Gastroesophageal sphincter (tissue), 4 donors: ENCODE data around the gene DHRSX. TPM values are rescaled to one million over a fixed set of nuclear protein-coding genes. Genes with fewer than 3 reads are reported as not detected.

Experiments used
- ATAC-seq: fragments of 150-250 bp; one replicate; pipeline ENCODE4 v1.9.1; 2016; ENCODE audit warnings: mild to moderate bottlenecking, moderate library complexity
- H3K27ac ChIP-seq, 4 donors: fragments of 200-600 bp; sonication (generic) in 3 of 4; 1 replicate in 3 of 4; 2 replicates in 1 of 4; pipeline ENCODE4 v1.5.1; 2016 to 2019
- H3K27me3 ChIP-seq: fragments of 200-600 bp; sonication (generic); one replicate; pipeline ENCODE4 v1.5.1; 2019
- H3K36me3 ChIP-seq, 2 donors: fragments of 200-600 bp; sonication (generic); one replicate each; pipeline ENCODE4 v1.5.1; 2019; ENCODE audit warnings: control low read depth in 1 of 2
- H3K4me1 ChIP-seq, 3 donors: fragments of 200-600 bp; sonication (generic); 1 replicate in 2 of 3; 2 replicates in 1 of 3; pipeline ENCODE4 v1.5.1; 2016 to 2019; ENCODE audit warnings: control low read depth in 2 of 3
- H3K4me3 ChIP-seq, 2 donors: fragments of 200-600 bp; sonication (generic); one replicate each; pipeline ENCODE4 v1.5.1; 2019; ENCODE audit warnings: mild to moderate bottlenecking in 1 of 2, moderate library complexity in 1 of 2
- H3K9me3 ChIP-seq, 3 donors: fragments of 200-600 bp; sonication (generic); one replicate each; pipeline ENCODE4 v1.5.1; 2017 to 2019; ENCODE audit warnings: control low read depth in 2 of 3
- CTCF ChIP-seq, 4 experiments: fragments of 200-600 bp in 2 of 4; fragments of 450-650 bp in 2 of 4; sonication (generic) in 1 of 4; IDR thresholded peaks; one replicate each; pipeline ENCODE4 v1.5.1; 2017 to 2019; ENCODE audit warnings: antibody characterized with exemption in 4 of 4, mild to moderate bottlenecking in 2 of 4, moderate library complexity in 2 of 4
- EP300 ChIP-seq: sonication (generic); formaldehyde crosslinking; IDR thresholded peaks from one replicate; pipeline ENCODE4 v1.6.1; 2017; ENCODE audit warnings: antibody characterized with exemption, mild to moderate bottlenecking
- POLR2A ChIP-seq, 2 donors: fragments of 450-650 bp; IDR thresholded peaks; one replicate each; pipeline ENCODE4 v1.6.1; 2017; ENCODE audit warnings: antibody characterized with exemption in 2 of 2, mild to moderate bottlenecking in 2 of 2, moderate library complexity in 1 of 2
- POLR2AphosphoS5 ChIP-seq: sonication (generic); formaldehyde crosslinking; IDR thresholded peaks from one replicate; pipeline ENCODE4 v1.6.1; 2017; ENCODE audit warnings: antibody characterized with exemption
- WGBS, 2 donors: methylation state at CpG; one replicate each; pipeline ENCODE4 v1.1.5; 2018; ENCODE audit warnings: low coverage in 1 of 2; 5-methylcytosine and 5-hydroxymethylcytosine counted together
- total RNA-seq, 4 donors: library from RNA; depleted of rRNA; stranded (reverse); fragments of >200 nt; gene quantifications; one replicate each; pipeline ENCODE4 v1.1.0, GENCODE V29; 2016

Gene DHRSX
- total RNA-seq, 4 donors from 2014 or later, result 16.8 to 26.3 (median 21.1) TPM

GRCh38 chrX:2432298-2432863 lies 68.4 kb downstream of the DHRSX start:
- Histone ChIP-seq H3K9me3 (no peaks in the 10 kb centered on the region), H3K27ac (no peak overlapping the region), H3K4me1 (no peaks in the 10 kb centered on the region), H3K27me3 (no peaks in the 10 kb centered on the region), H3K4me3 (no peak overlapping the region), H3K36me3 (peaks cover 0 to 21% of the 10 kb centered on the region in 2 donors)
- no peak for ATAC-seq
- no peak for TF ChIP-seq EP300
- TF ChIP-seq POLR2AphosphoS5, result no peak
- no peak for TF ChIP-seq CTCF (IDR thresholded peaks at IDR 0.05)
- no peak for TF ChIP-seq POLR2A (IDR thresholded peaks at IDR 0.05)
- 84 to 89% methylated on average over 5 to 11 of the region's 11 CpGs for WGBS, 2 donors

- Histone ChIP-seq H3K4me3 (no peak overlapping the region), H3K36me3 (peaks cover 0 to 27% of the 10 kb centered on the region in 2 donors), H3K4me1 (no peaks in the 10 kb centered on the region), H3K9me3 (no peaks in the 10 kb centered on the region), H3K27me3 (no peaks in the 10 kb centered on the region), H3K27ac (no peak overlapping the region)
- no peak for ATAC-seq
- WGBS, 2 donors, result 90 to 95% methylated on average over 4 to 10 of the region's 13 CpGs
- TF ChIP-seq POLR2A (IDR thresholded peaks at IDR 0.05) (no peak), POLR2AphosphoS5 (no peak), EP300 (no peak), CTCF (IDR thresholded peaks at IDR 0.05) (no peak)
These were observed 70.4 kb downstream of the DHRSX start for GRCh38 chrX:2430265-2430825.

- Histone ChIP-seq H3K9me3 (no peaks in the 10 kb centered on the region), H3K4me1 (no peaks in the 10 kb centered on the region), H3K36me3 (peaks cover 0 to 39% of the 10 kb centered on the region in 2 donors), H3K4me3 (no peak overlapping the region), H3K27me3 (no peaks in the 10 kb centered on the region), H3K27ac (no peak overlapping the region)
- 93 to 97% methylated on average over 5 of the region's 5 CpGs for WGBS, 2 donors
- no peak for ATAC-seq
- no peak for TF ChIP-seq EP300
- TF ChIP-seq POLR2A (IDR thresholded peaks at IDR 0.05), result no peak
- TF ChIP-seq POLR2AphosphoS5, result no peak
- TF ChIP-seq CTCF (IDR thresholded peaks at IDR 0.05), result no peak
These were observed 73.0 kb downstream of the DHRSX start for GRCh38 chrX:2427737-2428136.

- Histone ChIP-seq H3K36me3 (peaks cover 0 to 44% of the 10 kb centered on the region in 2 donors), H3K27me3 (no peaks in the 10 kb centered on the region), H3K4me1 (no peaks in the 10 kb centered on the region), H3K27ac (no peak overlapping the region), H3K9me3 (no peaks in the 10 kb centered on the region), H3K4me3 (no peak overlapping the region)
- 70 to 80% methylated on average over 2 to 7 of the region's 7 CpGs for WGBS, 2 donors
- ATAC-seq, result no peak
- TF ChIP-seq POLR2AphosphoS5, result no peak
- TF ChIP-seq POLR2A (IDR thresholded peaks at IDR 0.05), result no peak
- no peak for TF ChIP-seq CTCF (IDR thresholded peaks at IDR 0.05)
- TF ChIP-seq EP300, result no peak
These were observed 73.6 kb downstream of the DHRSX start for GRCh38 chrX:2427147-2427546.

- ATAC-seq, result no peak
- no peak overlapping the region for H3K4me3 ChIP-seq
- H3K9me3 ChIP-seq, result no peaks in the 10 kb centered on the region
- peaks cover 0 to 52% of the 10 kb centered on the region in 2 donors for H3K36me3 ChIP-seq
- no peaks in the 10 kb centered on the region for H3K27me3 ChIP-seq
- TF ChIP-seq CTCF (IDR thresholded peaks at IDR 0.05) (no peak), POLR2AphosphoS5 (no peak), POLR2A (IDR thresholded peaks at IDR 0.05) (no peak), EP300 (no peak)
- H3K27ac ChIP-seq, result no peak overlapping the region
- no peaks in the 10 kb centered on the region for H3K4me1 ChIP-seq
These were observed 74.4 kb downstream of the DHRSX start for GRCh38 chrX:2426289-2426882.
